Measurements from ENCODE around the gene CARMIL1.
"Not testable (repeated sequence)": the region's sequence is repeated elsewhere in the genome, so short reads cannot be mapped to it uniquely, and the experiment has no call there.

CARMIL1 gene

GRCh38 chr6:25583906-25584305, 304.7 kb downstream of the CARMIL1 start:
- H3K4me1 ChIP-seq (ENCODE audit: insufficient read depth, low read length): no peaks in the 10 kb centered on the region; the same call in 1 of the 2 replicates
- H3K9ac ChIP-seq (ENCODE audit: low read depth, low read length): no peak overlapping the region
- H3K9me3 ChIP-seq (ENCODE audit: control insufficient read depth, insufficient read depth, low read length): no peaks in the 10 kb centered on the region
- 0 out of 2 replicates have a peak, but pooled peaks cover 3% of the 10 kb centered on the region for H3K36me3 ChIP-seq (ENCODE audit: insufficient read depth, low read length)

GRCh38 chr6:25585225-25585624, 306.1 kb downstream of the CARMIL1 start:
- Histone ChIP-seq H3K4me1 (ENCODE audit: insufficient read depth, low read length) (no peaks in the 10 kb centered on the region; the same call in 1 of the 2 replicates), H3K36me3 (ENCODE audit: insufficient read depth, low read length) (0 out of 2 replicates have a peak, but pooled peaks cover 3% of the 10 kb centered on the region), H3K9ac (ENCODE audit: low read depth, low read length) (no peak overlapping the region), H3K9me3 (ENCODE audit: control insufficient read depth, insufficient read depth, low read length) (no peaks in the 10 kb centered on the region)

- not testable (repeated sequence) for H3K4me1 ChIP-seq (ENCODE audit: insufficient read depth, low read length); H3K36me3 ChIP-seq (ENCODE audit: insufficient read depth, low read length); H3K9me3 ChIP-seq (ENCODE audit: control insufficient read depth, insufficient read depth, low read length); H3K9ac ChIP-seq (ENCODE audit: low read depth, low read length)
These were observed 306.9 kb downstream of the CARMIL1 start for GRCh38 chr6:25586119-25586518.

GRCh38 chr6:25586927-25587326, 307.8 kb downstream of the CARMIL1 start:
- H3K4me1 ChIP-seq (ENCODE audit: insufficient read depth, low read length): no peaks in the 10 kb centered on the region; the same call in 1 of the 2 replicates
- no peak overlapping the region for H3K9ac ChIP-seq (ENCODE audit: low read depth, low read length)
- H3K9me3 ChIP-seq (ENCODE audit: control insufficient read depth, insufficient read depth, low read length): no peaks in the 10 kb centered on the region
- H3K36me3 ChIP-seq (ENCODE audit: insufficient read depth, low read length): 0 out of 2 replicates have a peak, but pooled peaks cover 3% of the 10 kb centered on the region

- Histone ChIP-seq H3K9ac (ENCODE audit: low read depth, low read length) (no peak overlapping the region), H3K4me1 (ENCODE audit: insufficient read depth, low read length) (no peaks in the 10 kb centered on the region), H3K36me3 (ENCODE audit: insufficient read depth, low read length) (no peaks in the 10 kb centered on the region; the same call in 1 of the 2 replicates), H3K9me3 (ENCODE audit: control insufficient read depth, insufficient read depth, low read length) (no peaks in the 10 kb centered on the region)
These were observed 311.8 kb downstream of the CARMIL1 start for GRCh38 chr6:25590986-25591385.

GRCh38 chr6:25596928-25597818, 318.0 kb downstream of the CARMIL1 start:
- no peaks in the 10 kb centered on the region for H3K4me1 ChIP-seq (ENCODE audit: insufficient read depth, low read length)
- no peaks in the 10 kb centered on the region for H3K9me3 ChIP-seq (ENCODE audit: control insufficient read depth, insufficient read depth, low read length)
- no peak overlapping the region for H3K9ac ChIP-seq (ENCODE audit: low read depth, low read length)
- H3K36me3 ChIP-seq (ENCODE audit: insufficient read depth, low read length): no peaks in the 10 kb centered on the region; the same call in 1 of the 2 replicates

- no peaks in the 10 kb centered on the region for H3K4me1 ChIP-seq (ENCODE audit: insufficient read depth, low read length)
These were observed 320.4 kb downstream of the CARMIL1 start for GRCh38 chr6:25599516-25600085.

GRCh38 chr6:25601800-25602673, 322.9 kb downstream of the CARMIL1 start:
- H3K9me3 ChIP-seq (ENCODE audit: control insufficient read depth, insufficient read depth, low read length): no peaks in the 10 kb centered on the region
- no peaks in the 10 kb centered on the region for H3K4me1 ChIP-seq (ENCODE audit: insufficient read depth, low read length)
- H3K36me3 ChIP-seq (ENCODE audit: insufficient read depth, low read length): no peaks in the 10 kb centered on the region
- H3K9ac ChIP-seq (ENCODE audit: low read depth, low read length): no peak overlapping the region

More at GRCh38 chr6:25599516-25600085, 320.4 kb downstream of the CARMIL1 start:
- no peak overlapping the region for H3K9ac ChIP-seq (ENCODE audit: low read depth, low read length)
- H3K36me3 ChIP-seq (ENCODE audit: insufficient read depth, low read length): no peaks in the 10 kb centered on the region
- H3K9me3 ChIP-seq (ENCODE audit: control insufficient read depth, insufficient read depth, low read length): no peaks in the 10 kb centered on the region

GRCh38 chr6:25602674-25602982, 323.5 kb downstream of the CARMIL1 start:
- Histone ChIP-seq H3K36me3 (ENCODE audit: insufficient read depth, low read length) (no peaks in the 10 kb centered on the region), H3K4me1 (ENCODE audit: insufficient read depth, low read length) (no peaks in the 10 kb centered on the region), H3K9me3 (ENCODE audit: control insufficient read depth, insufficient read depth, low read length) (no peaks in the 10 kb centered on the region), H3K9ac (ENCODE audit: low read depth, low read length) (no peak overlapping the region)

GRCh38 chr6:25603251-25603650, 324.1 kb downstream of the CARMIL1 start:
- Histone ChIP-seq H3K9me3 (ENCODE audit: control insufficient read depth, insufficient read depth, low read length) (no peaks in the 10 kb centered on the region), H3K9ac (ENCODE audit: low read depth, low read length) (no peak overlapping the region), H3K36me3 (ENCODE audit: insufficient read depth, low read length) (no peaks in the 10 kb centered on the region), H3K4me1 (ENCODE audit: insufficient read depth, low read length) (no peaks in the 10 kb centered on the region)

- H3K9ac ChIP-seq (ENCODE audit: low read depth, low read length): no peak overlapping the region
- H3K36me3 ChIP-seq (ENCODE audit: insufficient read depth, low read length): no peaks in the 10 kb centered on the region
- no peaks in the 10 kb centered on the region for H3K4me1 ChIP-seq (ENCODE audit: insufficient read depth, low read length)
- H3K9me3 ChIP-seq (ENCODE audit: control insufficient read depth, insufficient read depth, low read length): no peaks in the 10 kb centered on the region
These were observed 327.0 kb downstream of the CARMIL1 start for GRCh38 chr6:25606151-25606550.

- Histone ChIP-seq H3K4me1 (ENCODE audit: insufficient read depth, low read length) (no peaks in the 10 kb centered on the region), H3K9me3 (ENCODE audit: control insufficient read depth, insufficient read depth, low read length) (no peaks in the 10 kb centered on the region), H3K36me3 (ENCODE audit: insufficient read depth, low read length) (no peaks in the 10 kb centered on the region), H3K9ac (ENCODE audit: low read depth, low read length) (no peak overlapping the region)
These were observed 329.5 kb downstream of the CARMIL1 start for GRCh38 chr6:25608558-25609174.

GRCh38 chr6:25612666-25613065, 333.5 kb downstream of the CARMIL1 start:
- no peaks in the 10 kb centered on the region for H3K36me3 ChIP-seq (ENCODE audit: insufficient read depth, low read length)
- no peak overlapping the region for H3K9ac ChIP-seq (ENCODE audit: low read depth, low read length)
- H3K4me1 ChIP-seq (ENCODE audit: insufficient read depth, low read length): no peaks in the 10 kb centered on the region
- no peaks in the 10 kb centered on the region for H3K9me3 ChIP-seq (ENCODE audit: control insufficient read depth, insufficient read depth, low read length)

- Histone ChIP-seq H3K4me1 (ENCODE audit: insufficient read depth, low read length) (no peaks in the 10 kb centered on the region), H3K9ac (ENCODE audit: low read depth, low read length) (no peak overlapping the region), H3K36me3 (ENCODE audit: insufficient read depth, low read length) (no peaks in the 10 kb centered on the region), H3K9me3 (ENCODE audit: control insufficient read depth, insufficient read depth, low read length) (no peaks in the 10 kb centered on the region)
These were observed 334.2 kb downstream of the CARMIL1 start for GRCh38 chr6:25613415-25613814.
